HUES64 (cell line): ENCODE measurements around the gene BCKDHA.
"Not testable (repeated sequence)": the region's sequence is repeated elsewhere in the genome, so short reads cannot be mapped to it uniquely, and the experiment has no call there.

Experiments
- H3K27ac ChIP-seq: 2 replicates; pipeline ENCODE4 v1.7.0; 2013; ENCODE audit warnings: low read depth, low read length, inconsistent platforms
- H3K27me3 ChIP-seq: 2 replicates; pipeline ENCODE4 v1.6.1; 2013; ENCODE audit warnings: mild to moderate bottlenecking, low read length; ENCODE audit not compliant: insufficient read depth
- H3K36me3 ChIP-seq: 2 replicates; pipeline ENCODE4 v1.6.1; 2013; ENCODE audit warnings: mild to moderate bottlenecking, low read length; ENCODE audit not compliant: insufficient read depth
- H3K4me1 ChIP-seq: 2 replicates; pipeline ENCODE4 v1.6.1; 2013; ENCODE audit warnings: mild to moderate bottlenecking, low read length, moderate library complexity; ENCODE audit not compliant: insufficient read depth
- H3K4me3 ChIP-seq: 2 replicates; pipeline ENCODE4 v1.5.1; 2013; ENCODE audit warnings: mild to moderate bottlenecking, low read length, moderate library complexity
- H3K9ac ChIP-seq: 2 replicates; pipeline ENCODE4 v1.6.1; 2013; ENCODE audit warnings: mild to moderate bottlenecking, low read depth, low read length
- H3K9me3 ChIP-seq: 2 replicates; pipeline ENCODE4 v1.6.1; 2013; ENCODE audit warnings: low read depth, low read length; ENCODE audit not compliant: insufficient read depth
- WGBS: fragments of 150-250, 120-280 bp; methylation state at CpG from one replicate; pipeline ENCODE4 v1.1.7; 2013; ENCODE audit warnings: missing lambda C conversion rate; 5-methylcytosine and 5-hydroxymethylcytosine counted together

The BCKDHA gene

GRCh38 chr19:41371119-41371518 lies 26.5 kb upstream of the BCKDHA start:
- H3K4me3 ChIP-seq, H3K9me3 ChIP-seq, H3K4me1 ChIP-seq, H3K36me3 ChIP-seq, H3K27me3 ChIP-seq, H3K27ac ChIP-seq, H3K9ac ChIP-seq: not testable (repeated sequence)
- WGBS: 96% methylated on average over 5 of the region's 5 CpGs

GRCh38 chr19:41371541-41371940 lies 26.1 kb upstream of the BCKDHA start:
- 98% methylated on average over 8 of the region's 8 CpGs for WGBS
- H3K9me3 ChIP-seq: no peaks in the 10 kb centered on the region
- H3K9ac ChIP-seq: no peak overlapping the region
- H3K27me3 ChIP-seq: no peaks in the 10 kb centered on the region; the same call in 1 of the 2 replicates
- H3K36me3 ChIP-seq: no peaks in the 10 kb centered on the region
- no peak overlapping the region for H3K27ac ChIP-seq
- H3K4me3 ChIP-seq: no peak overlapping the region
- H3K4me1 ChIP-seq: no peaks in the 10 kb centered on the region

DNA sequence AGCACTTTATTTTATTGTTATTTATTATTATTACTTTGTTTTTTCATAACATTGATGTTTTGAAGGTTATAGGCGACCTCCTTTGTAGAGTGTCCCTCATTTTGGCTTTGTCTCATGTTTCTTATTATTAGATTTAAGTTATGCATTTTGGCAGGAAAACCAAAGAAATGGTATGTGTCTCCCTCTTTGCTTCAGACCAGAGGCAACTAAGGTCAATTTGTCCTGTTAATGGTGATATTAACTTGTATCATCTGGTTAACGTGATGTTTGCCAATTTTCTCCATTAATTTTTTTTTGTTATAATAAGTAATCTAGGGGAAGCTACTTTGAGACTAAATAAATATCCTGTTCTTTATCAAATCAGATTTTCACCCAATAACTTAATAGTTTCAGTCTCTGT lies 25.1 kb upstream of the BCKDHA start:
- Histone ChIP-seq H3K4me3 (no peak overlapping the region), H3K36me3 (no peaks in the 10 kb centered on the region), H3K27ac (no peak overlapping the region), H3K9me3 (no peaks in the 10 kb centered on the region), H3K27me3 (no peaks in the 10 kb centered on the region; the same call in 1 of the 2 replicates), H3K9ac (no peak overlapping the region), H3K4me1 (no peaks in the 10 kb centered on the region)
- WGBS: 88% methylated on average over 1 of the region's 2 CpGs

DNA sequence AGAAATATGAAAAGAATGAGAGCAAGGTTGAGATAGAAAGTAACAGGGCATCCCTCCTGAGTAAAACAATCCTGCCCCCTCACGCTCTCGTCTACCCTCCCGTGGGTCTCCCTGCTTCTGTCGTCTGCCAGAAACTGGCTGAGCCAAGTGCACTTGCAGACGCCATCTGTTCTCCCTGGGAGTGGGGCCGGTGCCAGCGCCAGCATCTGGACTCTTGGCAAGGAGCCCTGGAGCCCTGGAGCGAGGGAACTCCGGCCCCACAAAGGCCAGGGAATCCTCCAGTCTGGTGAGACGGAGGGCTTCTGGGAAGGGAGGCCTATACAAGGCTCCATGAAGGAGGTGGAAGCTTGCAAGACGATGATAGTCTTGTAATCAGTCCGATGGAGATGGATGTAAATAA lies 23.6 kb upstream of the BCKDHA start:
- Histone ChIP-seq H3K9me3 (no peaks in the 10 kb centered on the region), H3K27ac (no peak overlapping the region), H3K4me1 (no peaks in the 10 kb centered on the region), H3K4me3 (no peak overlapping the region), H3K9ac (no peak overlapping the region), H3K36me3 (no peaks in the 10 kb centered on the region), H3K27me3 (no peaks in the 10 kb centered on the region; the same call in 1 of the 2 replicates)
- 92% methylated on average over 11 of the region's 12 CpGs for WGBS

DNA sequence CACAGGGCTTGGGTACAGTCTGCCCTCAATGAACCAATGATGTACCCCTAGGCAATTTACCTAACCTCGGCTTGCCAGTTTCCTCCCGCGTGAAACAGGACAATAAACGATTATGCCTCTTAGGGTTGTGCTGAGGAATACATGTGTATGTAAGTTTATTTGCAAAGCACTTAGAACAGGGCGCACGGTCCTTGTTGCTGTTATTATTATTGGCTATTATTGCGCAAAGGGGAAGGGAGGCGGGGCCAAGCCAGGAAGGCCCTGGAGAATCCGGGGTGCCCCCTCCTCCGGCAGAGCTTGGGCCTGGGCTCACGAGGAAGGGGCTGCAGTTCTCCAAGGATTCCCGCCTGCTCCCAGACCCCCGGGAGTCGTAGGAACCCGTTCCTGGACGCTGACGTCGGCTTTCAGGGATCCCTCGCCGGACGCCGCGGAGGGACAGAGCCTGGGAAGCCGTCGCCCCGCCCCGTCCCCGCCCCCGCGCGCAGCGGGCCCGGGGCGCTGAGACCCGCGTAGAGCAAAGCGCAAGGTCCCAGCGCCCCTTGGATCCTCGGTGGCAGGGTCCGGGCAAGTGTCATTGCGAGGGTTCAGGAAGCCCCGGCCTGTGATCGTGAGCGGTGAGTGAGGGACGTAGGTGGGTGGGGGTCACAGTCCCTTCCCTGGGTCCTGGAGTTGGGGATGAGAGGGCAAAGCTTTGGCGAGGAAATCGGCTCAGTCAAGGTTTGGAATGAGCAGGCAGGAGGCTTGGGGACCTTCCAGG lies 21.2 kb upstream of the BCKDHA start, which contains the start of gene TMEM91:
TSS of gene TMEM91 (plus strand) at position 293 of the 757 bp plus-strand sequence. CDS start 1,777 bp downstream, outside the sequence.
- 2% methylated on average over 47 of the region's 47 CpGs for WGBS
- no peaks in the 10 kb centered on the region; the same call in 1 of the 2 replicates for H3K27me3 ChIP-seq
- H3K9ac ChIP-seq: peak within 1 kb of the TSS; percentile 66
- no peaks in the 10 kb centered on the region for H3K9me3 ChIP-seq
- no peaks in the 10 kb centered on the region for H3K4me1 ChIP-seq
- H3K4me3 ChIP-seq: peak within 1 kb of the TSS; percentile 76
- peak within 1 kb of the TSS; percentile 9; the same call in 1 of the 2 replicates for H3K27ac ChIP-seq
- H3K36me3 ChIP-seq: no peaks in the 10 kb centered on the region

GRCh38 chr19:41376998-41377365 lies 20.6 kb upstream of the BCKDHA start:
- Histone ChIP-seq H3K9ac (peak overlapping the region; percentile 66; the same call in 1 of the 2 replicates), H3K27me3 (no peaks in the 10 kb centered on the region; the same call in 1 of the 2 replicates), H3K36me3 (no peaks in the 10 kb centered on the region), H3K4me1 (no peaks in the 10 kb centered on the region), H3K4me3 (peak overlapping the region; percentile 76), H3K27ac (no peak overlapping the region), H3K9me3 (no peaks in the 10 kb centered on the region)
- WGBS: 52% methylated on average over 8 of the region's 8 CpGs

GRCh38 chr19:41377977-41378709 lies 19.5 kb upstream of the BCKDHA start:
- Histone ChIP-seq H3K9me3 (no peaks in the 10 kb centered on the region), H3K27ac (no peak overlapping the region), H3K4me3 (no peak overlapping the region), H3K27me3 (no peaks in the 10 kb centered on the region; the same call in 1 of the 2 replicates), H3K4me1 (no peaks in the 10 kb centered on the region), H3K9ac (no peak overlapping the region), H3K36me3 (peaks cover 3% of the 10 kb centered on the region; the same call in 1 of the 2 replicates)
- WGBS: 42% methylated on average over 9 of the region's 9 CpGs

DNA sequence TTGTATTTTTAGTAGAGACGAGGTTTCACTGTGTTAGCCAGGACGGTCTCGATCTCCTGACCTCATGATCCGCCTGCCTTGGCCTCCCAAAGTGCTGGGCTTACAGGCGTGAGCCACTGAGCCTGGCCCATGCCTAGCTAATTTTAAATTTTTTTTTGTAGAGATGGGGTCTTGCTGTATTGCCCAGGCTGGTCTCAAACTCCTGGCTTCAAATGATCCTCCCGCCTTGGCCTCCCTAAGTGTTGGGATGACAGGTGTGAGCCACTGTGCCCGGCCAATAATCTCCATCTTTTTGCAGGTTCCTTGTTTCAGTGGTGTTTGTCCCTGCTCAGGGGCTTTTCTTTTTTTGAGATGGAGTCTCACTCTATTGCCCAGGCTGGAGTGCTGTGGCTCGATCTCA lies 16.1 kb upstream of the BCKDHA start:
- H3K27me3 ChIP-seq, H3K9ac ChIP-seq, H3K27ac ChIP-seq, H3K9me3 ChIP-seq, H3K4me1 ChIP-seq, H3K4me3 ChIP-seq, H3K36me3 ChIP-seq: not testable (repeated sequence)
- 96% methylated on average over 8 of the region's 8 CpGs for WGBS

DNA sequence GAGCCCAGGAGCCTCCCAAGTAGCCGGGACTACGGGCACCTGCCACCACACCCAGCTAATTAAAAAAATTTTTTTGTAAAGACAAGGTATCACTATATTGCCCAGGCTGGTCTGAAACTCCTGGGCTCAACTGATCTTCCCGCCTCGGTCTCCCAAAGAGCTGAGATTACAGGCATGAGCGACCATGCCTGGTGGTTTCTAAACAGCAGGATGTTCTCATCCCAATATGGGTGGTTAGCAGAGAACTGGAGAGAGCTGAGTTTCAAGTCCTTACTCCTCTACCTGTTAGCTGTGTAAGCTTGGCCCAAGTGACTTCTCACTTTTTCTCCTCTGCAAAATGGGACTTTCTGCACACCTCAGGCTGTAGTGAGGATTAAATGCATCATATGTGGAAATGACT lies 13.3 kb upstream of the BCKDHA start:
- Histone ChIP-seq H3K27me3 (no peaks in the 10 kb centered on the region), H3K4me1 (no peaks in the 10 kb centered on the region), H3K9ac (no peak overlapping the region), H3K27ac (no peak overlapping the region), H3K36me3 (peaks cover 14% of the 10 kb centered on the region), H3K9me3 (no peaks in the 10 kb centered on the region), H3K4me3 (no peak overlapping the region)
- WGBS: 95% methylated on average over 5 of the region's 5 CpGs

DNA sequence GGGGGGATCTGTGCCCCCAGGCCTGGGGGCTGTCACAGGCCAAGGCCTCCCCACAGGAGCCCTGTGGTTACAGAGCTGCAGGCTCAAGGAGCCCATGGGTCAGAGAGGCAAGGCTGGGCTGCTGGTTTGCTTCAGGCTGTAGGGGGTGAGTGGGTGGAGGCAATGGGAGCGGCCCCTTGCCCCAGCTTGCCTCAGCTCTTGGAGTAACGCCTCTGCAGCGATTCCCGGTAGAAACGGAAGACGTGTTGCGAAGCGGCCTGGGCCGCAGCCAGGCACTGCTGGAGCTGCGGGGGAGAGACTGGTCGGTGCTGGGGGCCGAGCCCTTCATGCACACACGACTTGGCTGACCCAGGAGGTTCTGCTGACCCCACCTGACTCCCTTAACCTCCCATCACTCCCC lies 11.2 kb upstream of the BCKDHA start:
- no peak overlapping the region for H3K4me3 ChIP-seq
- H3K27ac ChIP-seq: no peak overlapping the region
- H3K9me3 ChIP-seq: no peaks in the 10 kb centered on the region
- 92% methylated on average over 13 of the region's 13 CpGs for WGBS
- H3K9ac ChIP-seq: no peak overlapping the region
- H3K27me3 ChIP-seq: no peaks in the 10 kb centered on the region
- H3K4me1 ChIP-seq: no peaks in the 10 kb centered on the region
- H3K36me3 ChIP-seq: peaks cover 33% of the 10 kb centered on the region

DNA sequence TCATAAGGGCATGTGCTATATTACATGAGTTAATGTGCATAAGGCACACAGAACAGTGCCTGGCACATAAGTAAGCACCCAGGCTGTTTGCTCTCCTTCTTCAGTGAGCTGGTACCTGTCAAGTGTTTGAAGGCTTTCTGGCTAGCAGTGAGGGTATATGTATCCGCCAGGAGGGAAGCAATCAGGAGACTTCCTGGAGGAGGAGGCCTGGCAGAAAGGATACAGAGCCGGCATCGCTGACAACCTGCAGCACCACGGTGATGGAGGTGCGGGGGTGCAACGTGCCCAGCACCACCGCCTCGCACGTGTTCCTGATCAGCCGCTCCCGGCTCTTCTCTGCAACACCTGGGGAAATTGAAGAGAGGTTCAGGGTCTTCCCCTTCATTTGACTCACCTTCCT lies 6.0 kb upstream of the BCKDHA start:
- Histone ChIP-seq H3K9ac (no peak overlapping the region), H3K4me3 (no peak overlapping the region), H3K27ac (no peak overlapping the region), H3K27me3 (no peaks in the 10 kb centered on the region), H3K9me3 (no peaks in the 10 kb centered on the region), H3K4me1 (no peaks in the 10 kb centered on the region; the same call in 1 of the 2 replicates), H3K36me3 (peaks cover 39% of the 10 kb centered on the region)
- 91% methylated on average over 11 of the region's 11 CpGs for WGBS
